ES-I3 (cell line): ENCODE results near the gene HINT2.
A peak's percentile ranks its signal among the peaks of the same experiment; 100 is the strongest.

ENCODE experiments used
- H3K36me3 ChIP-seq: 2 replicates; pipeline ENCODE4 v1.6.1; 2013; ENCODE audit warnings: mild to moderate bottlenecking, low read length, control low read depth, moderate library complexity; ENCODE audit not compliant: insufficient read depth
- H3K4me1 ChIP-seq: 2 replicates; pipeline ENCODE4 v1.6.1; 2013; ENCODE audit warnings: mild to moderate bottlenecking, control low read depth, low read length; ENCODE audit not compliant: insufficient read depth
- H3K9ac ChIP-seq: 2 replicates; pipeline ENCODE4 v1.6.1; 2013; ENCODE audit warnings: low read depth, mild to moderate bottlenecking, low read length, moderate library complexity
- H3K9me3 ChIP-seq: 2 replicates; pipeline ENCODE4 v1.6.1; 2013; ENCODE audit warnings: mild to moderate bottlenecking, low read length, moderate library complexity; ENCODE audit not compliant: control insufficient read depth, insufficient read depth

Gene HINT2

DNA sequence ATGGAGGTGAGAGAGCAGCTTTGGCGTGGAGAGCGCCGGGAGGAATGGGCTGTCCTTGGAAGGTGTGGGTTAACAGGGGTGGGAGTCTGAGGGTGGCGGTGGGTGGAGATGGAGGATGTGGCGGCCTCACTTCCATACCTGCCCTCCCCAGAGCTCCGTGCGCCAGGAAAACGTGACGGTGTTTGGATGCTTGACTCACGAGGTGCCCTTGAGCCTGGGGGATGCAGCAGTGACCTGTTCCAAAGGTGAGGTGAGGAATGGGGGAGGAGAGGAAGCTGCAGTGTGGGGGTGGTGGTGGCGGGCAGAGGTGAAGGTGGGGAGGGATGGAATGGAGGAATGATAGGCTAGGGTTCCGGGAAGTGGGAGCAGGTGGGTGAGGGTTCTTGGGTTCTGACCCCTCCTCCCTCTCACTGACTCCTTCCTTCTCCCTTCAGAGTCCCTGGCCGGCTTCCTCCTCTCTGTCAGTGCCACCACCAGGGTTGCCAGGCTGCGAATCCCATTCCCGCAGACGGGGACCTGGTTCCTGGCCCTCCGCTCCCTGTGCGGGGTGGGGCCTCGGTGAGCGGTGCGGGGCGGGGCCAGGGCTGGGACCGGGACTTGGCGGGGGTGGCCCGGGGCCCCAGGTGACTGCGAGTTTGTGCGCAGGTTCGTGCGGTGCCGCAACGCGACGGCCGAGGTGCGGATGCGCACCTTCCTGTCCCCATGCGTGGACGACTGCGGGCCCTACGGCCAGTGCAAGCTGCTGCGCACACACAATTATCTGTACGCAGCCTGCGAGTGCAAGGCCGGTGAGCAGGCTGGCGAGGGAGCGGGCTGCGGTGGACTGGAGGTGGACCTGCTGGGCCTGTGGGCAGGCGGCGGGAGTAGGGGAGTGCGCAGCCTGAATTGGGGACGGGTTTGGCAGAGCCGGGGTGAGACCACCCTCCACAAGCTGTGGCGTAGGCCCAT is 31.3 kb upstream of the HINT2 start:
- H3K36me3 ChIP-seq = no peaks in the 10 kb centered on the region
- peaks cover 21% of the 10 kb centered on the region for H3K4me1 ChIP-seq
- H3K9ac ChIP-seq = peak overlapping the region; percentile 46
- no peaks in the 10 kb centered on the region for H3K9me3 ChIP-seq

DNA sequence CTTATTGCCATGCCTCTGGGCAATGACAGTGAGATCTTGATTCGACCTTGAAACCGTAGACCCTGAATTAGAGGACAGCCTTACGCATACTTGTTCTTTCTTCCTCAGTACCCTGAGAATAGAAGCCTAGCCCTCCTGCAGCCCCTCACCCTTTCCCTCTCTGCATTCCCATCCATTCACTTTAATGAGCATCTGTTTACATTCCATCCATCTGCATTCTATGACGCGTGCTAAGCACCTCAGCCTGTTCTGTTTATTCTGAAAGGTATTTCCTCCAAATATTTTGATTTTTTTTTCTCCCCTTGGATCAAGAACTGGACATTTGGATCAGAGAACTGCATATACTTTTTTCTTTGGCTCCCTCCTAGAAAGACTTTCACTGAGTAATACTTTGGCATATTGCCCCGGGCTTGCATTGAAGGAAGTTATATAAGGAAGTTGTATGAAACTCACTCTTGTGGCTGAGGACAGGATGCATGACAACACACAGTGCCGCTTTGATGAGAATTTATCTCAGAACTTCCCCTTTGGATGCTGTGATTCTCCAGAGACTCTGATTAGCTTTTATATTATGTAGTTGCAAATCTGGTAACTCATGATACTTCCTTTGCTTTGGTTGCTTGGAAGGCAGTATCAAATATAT is 29.9 kb upstream of the HINT2 start:
- Histone ChIP-seq H3K36me3 (no peaks in the 10 kb centered on the region), H3K9ac (no peak overlapping the region; the same call in 1 of the 2 replicates), H3K9me3 (no peaks in the 10 kb centered on the region), H3K4me1 (peaks cover 21% of the 10 kb centered on the region)

DNA sequence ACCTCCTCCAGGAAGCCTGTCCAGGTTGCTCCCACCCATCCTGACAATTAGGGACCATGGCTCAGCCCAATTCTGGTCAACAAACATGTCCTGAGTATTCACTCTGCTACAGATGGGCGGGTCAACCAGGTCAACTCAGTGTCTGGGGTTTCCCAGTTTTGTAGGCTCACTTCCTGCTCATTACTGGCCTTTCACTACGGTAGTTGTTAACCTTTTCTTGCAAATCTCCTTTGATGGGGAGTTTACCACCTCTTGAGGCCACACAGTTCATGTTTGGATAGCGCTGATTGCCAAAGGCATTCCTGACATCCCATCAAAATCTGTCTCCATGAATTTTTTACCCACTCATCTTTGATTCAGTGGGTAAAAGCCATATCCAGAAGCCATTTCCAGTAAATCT is 28.0 kb upstream of the HINT2 start:
- H3K36me3 ChIP-seq = no peaks in the 10 kb centered on the region
- no peak overlapping the region for H3K9ac ChIP-seq
- peaks cover 21% of the 10 kb centered on the region for H3K4me1 ChIP-seq
- H3K9me3 ChIP-seq = no peaks in the 10 kb centered on the region

DNA sequence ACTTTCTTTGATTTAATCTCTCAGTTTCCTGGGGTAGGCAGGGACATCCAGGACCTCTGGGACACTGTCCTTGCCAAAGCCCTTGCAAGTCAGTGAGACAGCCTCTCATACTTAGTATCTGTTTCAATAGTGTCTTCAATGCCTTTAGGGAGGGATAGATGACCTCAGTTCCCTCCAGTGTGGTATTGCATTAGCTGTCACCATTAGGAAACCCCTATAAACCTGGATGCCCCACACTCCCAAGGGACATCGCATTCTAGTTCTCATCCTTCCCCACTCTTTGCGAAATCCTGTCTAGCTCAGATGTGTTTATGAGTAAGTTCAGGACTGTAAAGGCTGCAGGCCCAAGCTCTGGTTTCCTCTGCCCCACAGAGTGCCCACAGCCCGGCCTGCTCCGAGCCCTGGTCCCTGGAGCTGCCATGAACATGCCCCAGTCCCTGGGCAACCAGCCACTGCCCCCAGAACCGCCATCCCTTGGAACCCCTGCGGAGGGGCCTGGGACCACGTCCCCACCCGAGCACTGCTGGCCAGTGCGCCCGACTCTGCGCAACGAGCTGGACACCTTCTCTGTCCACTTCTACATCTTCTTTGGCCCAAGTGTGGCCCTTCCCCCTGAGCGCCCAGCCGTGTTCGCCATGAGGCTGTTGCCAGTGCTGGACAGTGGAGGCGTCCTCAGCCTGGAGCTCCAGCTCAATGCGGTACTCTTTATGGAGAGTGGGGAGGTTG is 27.3 kb upstream of the HINT2 start:
- no peaks in the 10 kb centered on the region for H3K36me3 ChIP-seq
- H3K9me3 ChIP-seq = no peaks in the 10 kb centered on the region
- no peak overlapping the region for H3K9ac ChIP-seq
- peaks cover 21% of the 10 kb centered on the region for H3K4me1 ChIP-seq

DNA sequence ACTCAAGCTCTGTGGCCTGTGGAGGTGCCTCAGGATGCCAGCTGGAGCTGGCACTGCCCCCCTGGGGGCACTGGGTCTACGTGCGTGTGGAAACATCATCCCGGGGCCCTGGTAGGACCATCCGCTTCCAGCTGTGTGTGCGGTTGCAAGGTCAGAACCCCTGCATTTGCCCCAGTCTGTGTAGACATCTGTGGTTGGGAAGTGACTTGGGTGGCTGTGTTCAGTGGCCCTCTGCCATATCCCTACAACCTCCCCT is 26.7 kb upstream of the HINT2 start:
- no peak overlapping the region for H3K9ac ChIP-seq

DNA sequence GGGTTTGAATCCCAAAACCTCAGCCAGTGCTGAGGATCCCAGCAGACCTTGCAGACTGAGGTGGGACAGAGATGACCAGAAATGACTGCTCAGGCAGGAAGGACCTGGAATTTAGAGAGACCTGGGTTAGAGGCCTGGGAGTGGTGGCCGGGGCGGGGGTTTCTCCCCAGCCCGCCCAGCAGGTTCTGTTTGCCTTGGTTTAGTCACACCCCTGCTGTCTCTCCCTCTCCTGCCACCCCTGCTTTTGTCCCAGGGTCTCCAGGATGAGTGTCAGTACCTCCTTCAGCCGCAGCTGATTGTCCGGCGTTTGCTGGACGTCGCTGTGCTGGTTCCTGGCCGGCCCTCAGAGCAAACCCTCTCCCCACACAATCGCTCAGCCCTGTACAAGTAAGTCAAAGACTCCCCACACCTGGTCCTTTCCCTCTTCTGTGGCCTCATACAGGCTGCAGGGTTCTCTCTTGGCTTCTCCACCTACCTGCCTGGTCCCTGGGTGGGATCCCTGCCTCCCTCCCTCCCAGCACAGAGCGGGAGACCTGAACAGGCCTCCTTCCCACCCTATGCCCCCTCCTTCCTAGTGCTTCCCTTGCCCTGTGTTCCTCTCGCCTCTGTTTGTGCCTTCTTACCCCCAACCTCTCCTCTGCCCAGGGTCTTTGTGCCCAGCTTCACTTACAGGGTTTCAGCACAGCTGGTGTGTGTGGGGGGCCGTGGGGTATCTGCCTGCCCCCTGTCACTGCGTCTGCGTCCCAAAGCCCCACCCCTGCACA is 26.2 kb upstream of the HINT2 start:
- Histone ChIP-seq H3K36me3 (no peaks in the 10 kb centered on the region), H3K9ac (no peak overlapping the region), H3K4me1 (peaks cover 21% of the 10 kb centered on the region), H3K9me3 (no peaks in the 10 kb centered on the region)

More for the DNA sequence above, 26.7 kb upstream of the HINT2 start:
- no peaks in the 10 kb centered on the region for H3K9me3 ChIP-seq
- peaks cover 21% of the 10 kb centered on the region for H3K4me1 ChIP-seq
- no peaks in the 10 kb centered on the region for H3K36me3 ChIP-seq

DNA sequence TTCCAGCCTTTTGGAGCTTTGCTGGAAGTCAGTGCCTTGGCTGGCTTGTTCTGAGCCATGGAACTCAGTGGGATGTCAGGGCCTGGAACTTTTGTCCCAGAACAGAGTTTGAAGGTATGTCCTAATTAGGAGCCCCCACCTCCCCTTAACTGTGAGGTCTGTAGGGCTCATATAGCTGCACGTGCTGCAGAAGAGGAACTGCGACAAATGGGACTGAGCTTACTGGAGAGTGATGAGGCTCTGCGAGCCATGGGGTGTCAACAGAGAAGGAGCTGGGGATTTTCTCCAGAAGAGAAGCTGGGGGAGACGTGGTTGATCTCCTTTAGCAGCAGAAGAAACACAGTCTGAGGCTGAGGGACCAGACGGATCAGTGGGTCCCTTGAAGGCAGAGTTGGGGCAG is 25.1 kb upstream of the HINT2 start:
- Histone ChIP-seq H3K9me3 (no peaks in the 10 kb centered on the region), H3K4me1 (peaks cover 14% of the 10 kb centered on the region), H3K36me3 (no peaks in the 10 kb centered on the region), H3K9ac (no peak overlapping the region)

DNA sequence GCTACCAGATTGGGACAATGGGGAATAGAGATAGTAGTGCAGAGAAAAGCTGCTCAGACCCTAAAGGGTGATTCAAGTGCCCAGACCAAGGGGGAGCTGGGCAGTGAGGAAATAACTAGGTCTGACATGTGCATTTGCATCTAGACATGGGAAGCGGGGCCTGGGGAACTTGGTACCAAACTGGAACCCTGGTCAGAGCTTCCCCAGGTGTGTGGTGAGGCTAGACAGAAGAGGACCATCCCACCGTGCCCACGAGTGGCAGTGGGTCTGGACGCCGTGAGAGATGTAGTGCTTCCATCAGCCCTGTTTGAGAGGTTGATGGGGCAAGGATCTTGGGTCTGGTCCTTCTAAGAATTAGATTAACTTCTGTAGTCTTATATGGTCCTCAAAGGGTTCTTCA is 21.8 kb upstream of the HINT2 start:
- Histone ChIP-seq H3K4me1 (no peaks in the 10 kb centered on the region), H3K9ac (no peak overlapping the region), H3K9me3 (no peaks in the 10 kb centered on the region), H3K36me3 (no peaks in the 10 kb centered on the region)

DNA sequence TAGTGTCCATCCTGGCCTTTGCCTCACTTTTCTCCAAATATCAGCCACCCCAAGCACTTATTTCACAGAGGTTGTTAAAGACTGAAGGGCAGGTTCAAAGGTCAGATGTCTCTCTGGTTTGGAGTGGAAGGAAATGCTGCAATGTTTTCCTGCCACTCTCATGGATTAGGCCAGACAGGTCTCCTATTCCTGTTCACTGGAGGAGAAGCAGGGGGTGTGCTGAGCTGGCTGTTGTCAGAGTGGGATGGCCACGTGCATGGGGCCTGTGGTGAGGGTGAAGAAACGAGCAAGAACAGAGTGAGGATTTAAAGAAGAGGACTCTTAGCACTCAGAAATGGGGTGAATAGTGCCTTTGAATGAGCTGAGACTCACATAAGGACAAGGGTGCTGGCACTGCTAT is 20.9 kb upstream of the HINT2 start:
- Histone ChIP-seq H3K9me3 (no peaks in the 10 kb centered on the region), H3K36me3 (no peaks in the 10 kb centered on the region), H3K9ac (no peak overlapping the region), H3K4me1 (no peaks in the 10 kb centered on the region)

DNA sequence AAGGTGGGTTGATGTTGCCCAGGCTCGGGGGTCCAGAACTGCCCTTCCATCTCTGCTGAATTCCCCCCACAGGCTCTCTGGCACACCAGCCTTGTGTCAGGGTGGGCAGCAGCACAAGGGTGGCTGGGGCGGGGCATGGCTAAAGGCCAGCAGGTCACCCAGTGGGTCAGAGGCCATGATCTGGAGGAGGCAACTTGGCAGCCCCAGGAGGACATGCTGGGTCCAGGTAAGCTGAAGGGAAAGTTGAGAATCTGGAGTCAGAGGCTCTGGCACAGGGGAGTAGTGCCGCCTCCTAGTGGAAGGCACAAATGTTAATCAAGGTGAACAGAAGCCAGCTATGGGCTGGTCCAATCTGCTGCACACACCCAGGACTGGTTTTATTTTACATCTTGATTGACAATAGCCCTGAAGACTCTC is 20.4 kb upstream of the HINT2 start:
- Histone ChIP-seq H3K36me3 (no peaks in the 10 kb centered on the region), H3K9ac (no peak overlapping the region), H3K9me3 (no peaks in the 10 kb centered on the region), H3K4me1 (no peaks in the 10 kb centered on the region)

DNA sequence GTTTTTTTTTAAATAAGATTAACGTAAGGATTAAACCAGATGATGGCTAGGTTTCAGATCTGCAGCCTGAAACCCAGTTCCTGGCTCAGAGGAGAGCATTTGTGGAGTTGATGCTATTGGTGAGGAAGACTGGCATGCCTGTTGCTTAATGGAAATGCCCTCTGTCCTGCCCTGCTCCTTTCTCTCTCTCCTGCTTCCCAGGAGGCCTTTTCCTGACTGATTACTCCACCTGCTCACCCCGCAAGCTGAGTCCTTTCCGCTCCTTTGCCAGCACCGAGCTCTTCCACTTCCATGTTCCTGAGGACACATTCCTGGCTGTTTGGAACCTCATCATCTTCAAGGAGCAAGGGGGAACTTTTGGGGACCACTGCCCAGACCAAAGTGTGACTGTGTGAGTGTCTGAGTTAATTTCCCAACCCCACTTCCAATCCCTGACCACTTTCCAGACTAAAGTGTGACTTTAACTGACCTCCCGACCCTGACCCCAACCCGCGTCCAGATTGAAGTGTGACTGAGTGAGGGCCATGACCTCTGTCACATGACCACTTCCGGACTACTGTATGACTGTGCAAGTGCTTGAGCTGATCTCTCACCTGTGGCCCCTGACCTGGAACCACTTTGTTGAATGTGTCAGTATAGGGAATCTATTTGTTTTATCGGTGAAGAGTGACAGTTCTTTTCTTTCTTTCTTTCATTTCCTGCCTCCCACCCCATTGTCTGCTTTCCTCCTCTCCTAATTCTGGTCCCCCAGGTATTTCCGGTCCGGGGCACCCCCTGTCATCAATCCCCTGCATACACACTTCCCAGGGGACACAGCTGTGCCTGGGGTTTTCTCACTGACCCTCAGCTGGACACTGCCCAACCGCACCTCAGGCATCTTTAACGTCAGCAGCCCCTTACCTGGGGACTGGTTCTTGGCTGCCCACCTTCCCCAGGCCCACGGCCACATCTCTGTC is 19.7 kb upstream of the HINT2 start:
- no peaks in the 10 kb centered on the region for H3K36me3 ChIP-seq
- H3K4me1 ChIP-seq = no peaks in the 10 kb centered on the region
- H3K9ac ChIP-seq = no peak overlapping the region
- no peaks in the 10 kb centered on the region for H3K9me3 ChIP-seq

DNA sequence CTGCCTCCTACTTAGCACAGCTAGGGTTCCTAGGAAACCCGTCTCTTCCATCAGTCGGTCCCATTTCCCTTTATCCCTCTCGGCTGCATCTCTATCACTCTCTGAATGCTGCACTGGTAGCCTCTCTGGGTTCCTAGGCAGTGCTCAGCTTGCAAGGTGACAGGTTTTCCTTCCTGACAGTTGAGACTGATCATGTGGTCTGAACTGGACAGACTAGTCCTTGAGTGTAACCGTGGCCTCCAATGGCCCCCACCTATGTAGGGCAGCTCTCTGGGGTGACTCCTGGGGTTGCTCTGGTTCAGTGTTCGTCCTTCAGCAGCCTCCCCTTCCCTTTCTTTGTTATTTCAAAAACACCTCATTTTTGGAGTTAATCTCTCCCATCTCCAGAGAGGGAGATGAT is 18.0 kb upstream of the HINT2 start:
- Histone ChIP-seq H3K4me1 (no peaks in the 10 kb centered on the region), H3K9ac (no peak overlapping the region), H3K9me3 (no peaks in the 10 kb centered on the region), H3K36me3 (no peaks in the 10 kb centered on the region)

DNA sequence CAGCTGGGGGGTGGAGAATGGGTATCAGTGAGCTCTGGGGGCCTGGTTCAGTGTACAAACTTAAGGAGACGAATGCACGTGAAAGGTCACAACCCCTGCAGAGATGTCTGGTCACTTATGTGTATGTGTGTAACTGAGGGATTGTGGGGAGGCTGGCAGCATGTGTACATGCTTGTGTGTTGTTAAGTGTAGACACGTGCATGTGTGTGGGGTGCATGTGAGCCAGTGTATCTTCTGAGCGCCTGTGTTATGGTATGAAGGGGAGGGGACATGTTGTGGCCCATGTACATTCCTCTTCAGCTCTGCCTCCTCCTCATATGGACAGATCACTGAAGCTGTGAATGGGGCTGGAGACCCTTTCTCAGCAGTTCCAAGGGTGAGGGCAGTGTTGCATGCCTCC is 16.2 kb upstream of the HINT2 start:
- no peaks in the 10 kb centered on the region for H3K4me1 ChIP-seq
- H3K36me3 ChIP-seq = no peaks in the 10 kb centered on the region
- no peaks in the 10 kb centered on the region for H3K9me3 ChIP-seq
- no peak overlapping the region for H3K9ac ChIP-seq
